CD14-positive monocyte (primary cell): ENCODE results near the gene ACAP3. TPM values are rescaled to one million over a fixed set of nuclear protein-coding genes. Genes with fewer than 3 reads are reported as not detected.
A peak's percentile ranks its signal among the peaks of the same experiment; 100 is the strongest.

Experiments
- DNase-seq, 3 donors: peaks; one replicate each; pipeline ENCODE4 v3.0.0-alpha.2; 2011 to 2022
- H2AFZ ChIP-seq: 2 replicates; pipeline ENCODE4 v1.6.0; 2012; ENCODE audit warnings: mild to moderate bottlenecking, low read depth, low read length, inconsistent platforms; ENCODE audit not compliant: insufficient read depth, poor library complexity, severe bottlenecking
- H3K27ac ChIP-seq, 2 donors: 1 replicate in 1 of 2; 2 replicates in 1 of 2; pipeline ENCODE4 v1.5.1; 2012 to 2013; ENCODE audit warnings: low read length in 2 of 2, control low read depth in 1 of 2, inconsistent platforms in 1 of 2, low read depth in 1 of 2, mild to moderate bottlenecking in 1 of 2
- H3K27me3 ChIP-seq, 2 donors: one replicate each; pipeline versions ENCODE4 v1.6.0 to v1.6.1; 2011 to 2013; ENCODE audit warnings: low read length in 2 of 2; ENCODE audit not compliant: control insufficient read depth in 2 of 2, insufficient read depth in 2 of 2
- H3K36me3 ChIP-seq, 2 donors: replicated peaks in 1 of 2; 1 replicate in 1 of 2; 2 replicates in 1 of 2; pipeline versions ENCODE4 v1.5.1 to v1.6.1; 2012 to 2013; ENCODE audit warnings: low read length in 2 of 2, control low read depth in 1 of 2, inconsistent platforms in 1 of 2, mild to moderate bottlenecking in 1 of 2; ENCODE audit not compliant: insufficient read depth in 2 of 2, control insufficient read depth in 1 of 2
- H3K4me1 ChIP-seq, 2 donors: 1 replicate in 1 of 2; 2 replicates in 1 of 2; pipeline versions ENCODE4 v1.5.1 to v1.6.1; 2012 to 2013; ENCODE audit warnings: low read length in 2 of 2, control low read depth in 1 of 2, inconsistent platforms in 1 of 2, mild to moderate bottlenecking in 1 of 2, moderate library complexity in 1 of 2; ENCODE audit not compliant: insufficient read depth in 2 of 2, control insufficient read depth in 1 of 2
- H3K4me2 ChIP-seq: replicated peaks from 2 replicates; pipeline ENCODE3; 2012; ENCODE audit warnings: low read length, moderate library complexity, mild to moderate bottlenecking; ENCODE audit not compliant: poor library complexity, severe bottlenecking; ENCODE audit errors: extremely low read depth
- H3K4me3 ChIP-seq, 3 experiments: fragments of 200-600 bp in 1 of 3; sonication (generic) in 1 of 3; replicated peaks in 1 of 3; 1 replicate in 2 of 3; 2 replicates in 1 of 3; pipeline ENCODE4 v1.5.1; 2011 to 2013; ENCODE audit warnings: low read length in 3 of 3, mild to moderate bottlenecking in 3 of 3, control low read depth in 2 of 3, low read depth in 2 of 3, inconsistent platforms in 1 of 3, moderate library complexity in 1 of 3
- H3K79me2 ChIP-seq: 2 replicates; pipeline ENCODE4 v1.6.0; 2012; ENCODE audit warnings: mild to moderate bottlenecking, control low read depth, inconsistent platforms, low read length, moderate library complexity; ENCODE audit not compliant: insufficient read depth
- H3K9ac ChIP-seq: 2 replicates; pipeline ENCODE4 v1.6.0; 2017; ENCODE audit warnings: low read length, mild to moderate bottlenecking; ENCODE audit not compliant: insufficient read depth, poor library complexity, severe bottlenecking
- H3K9me3 ChIP-seq, 2 donors: replicated peaks in 1 of 2; 1 replicate in 1 of 2; 2 replicates in 1 of 2; pipeline versions ENCODE4 v1.5.1 to v1.6.1; 2012 to 2013; ENCODE audit warnings: low read length in 2 of 2, control low read depth in 1 of 2; ENCODE audit not compliant: control insufficient read depth in 1 of 2, insufficient read depth in 1 of 2
- H4K20me1 ChIP-seq: 2 replicates; pipeline ENCODE4 v1.6.0; 2012; ENCODE audit warnings: mild to moderate bottlenecking, low read length, control low read depth, moderate library complexity; ENCODE audit not compliant: insufficient read depth
- H3K27ac Mint-ChIP-seq, 7 donors: one replicate each; pipeline ENCODE4 v1.8.0; 2020; ENCODE audit warnings: mild to moderate bottlenecking in 7 of 7, mixed read lengths in 7 of 7, moderate library complexity in 6 of 7, inconsistent platforms in 2 of 7
- H3K27me3 Mint-ChIP-seq, 3 donors: one replicate each; pipeline ENCODE4 v1.8.0; 2021 to 2022; ENCODE audit warnings: low read depth in 3 of 3, mild to moderate bottlenecking in 3 of 3, mixed read lengths in 3 of 3, moderate library complexity in 3 of 3, inconsistent platforms in 1 of 3
- H3K36me3 Mint-ChIP-seq, 2 donors: one replicate each; pipeline ENCODE4 v1.8.0; 2020; ENCODE audit warnings: mixed read lengths in 2 of 2, inconsistent platforms in 1 of 2, mild to moderate bottlenecking in 1 of 2
- H3K4me1 Mint-ChIP-seq: one replicate; pipeline ENCODE4 v1.8.0; 2020; ENCODE audit warnings: mild to moderate bottlenecking, mixed read lengths
- H3K4me3 Mint-ChIP-seq, 2 donors: one replicate each; pipeline ENCODE4 v1.8.0; 2020; ENCODE audit warnings: mild to moderate bottlenecking in 2 of 2, mixed read lengths in 2 of 2, moderate library complexity in 1 of 2
- H3K9me3 Mint-ChIP-seq, 7 donors: one replicate each; pipeline ENCODE4 v1.8.0; 2020 to 2022; ENCODE audit warnings: mixed read lengths in 7 of 7, mild to moderate bottlenecking in 6 of 7, moderate library complexity in 6 of 7, inconsistent platforms in 2 of 7
- WGBS: methylation state at CpG from one replicate; pipeline ENCODE4 v1.1.5; 2013; ENCODE audit warnings: missing lambda C conversion rate; ENCODE audit not compliant: insufficient coverage; 5-methylcytosine and 5-hydroxymethylcytosine counted together
- intact Hi-C, 2 donors: fragments of 100-400 bp; cut with micrococcal nuclease; formaldehyde crosslinking; loops; one replicate each; pipeline versions ENCODE4 v1.15.0 to v1.15.1; 2023
- polyA plus RNA-seq, 3 donors: library from polyadenylated mRNA; depleted of rRNA in 1 of 3; unstranded in 2 of 3; stranded (reverse) in 1 of 3; fragments of 300-500 nt in 2 of 3; fragments of >200 nt in 1 of 3; fragmentation: Illumina TruSeq in 2 of 3; gene quantifications; 1 replicate in 2 of 3; 2 replicates in 1 of 3; pipeline ENCODE4 v1.2.3, GENCODE V29; 2012 to 2021
- TF ChIP-seq, protein P1 (sequence below): fragments of 200-600 bp; IDR thresholded peaks from one replicate; pipeline ENCODE4 v1.8.0; 2022; ENCODE audit warnings: antibody characterized with exemption, mild to moderate bottlenecking

ACAP3 gene
- polyA plus RNA-seq, 3 donors: 3.5 to 132 (median 4.0) TPM

DNA sequence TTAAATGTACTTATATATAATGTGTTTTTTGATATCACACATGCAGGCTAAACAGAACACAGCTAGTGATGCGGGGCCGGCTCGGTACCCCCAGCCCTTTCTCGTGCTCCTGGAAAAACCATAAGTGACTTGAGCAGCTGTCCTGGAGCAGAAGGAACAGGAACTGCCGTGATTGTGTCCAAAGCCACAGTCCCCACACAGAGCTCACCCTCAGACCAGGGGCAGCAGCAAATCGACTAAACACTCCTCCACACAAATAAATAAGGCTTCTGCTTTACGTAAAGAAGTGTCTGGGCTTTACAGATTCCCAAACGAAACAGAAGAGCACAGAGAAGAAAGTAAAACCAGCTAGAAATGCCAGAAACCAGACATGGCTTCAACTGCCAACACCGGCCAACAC is 43.7 kb downstream of the ACAP3 start:
- Histone ChIP-seq H3K4me1 (peaks cover 15 to 18% of the 10 kb centered on the region in 2 donors), H2AFZ (no peak overlapping the region), H3K9me3 (no peaks in the 10 kb centered on the region), H3K9ac (no peak overlapping the region), H3K27me3 (no peaks in the 10 kb centered on the region), H3K4me2 (no peak overlapping the region), H4K20me1 (peaks cover 91% of the 10 kb centered on the region), H3K36me3 (peaks cover 69 to 89% of the 10 kb centered on the region in 2 donors), H3K4me3 (no peak overlapping the region), H3K27ac (no peak overlapping the region), H3K79me2 (peaks cover 44% of the 10 kb centered on the region)
- Mint-ChIP-seq H3K27ac (peak overlapping the region in 2 of 7 donors; percentile 21 to 63), H3K36me3 (peaks cover 57 to 85% of the 10 kb centered on the region in 2 donors), H3K4me1 (peaks cover 22% of the 10 kb centered on the region), H3K4me3 (no peak overlapping the region), H3K9me3 (peaks cover 0 to 2% (median 0%) of the 10 kb centered on the region in 7 donors), H3K27me3 (peaks cover 0 to 2% (median 0%) of the 10 kb centered on the region in 3 donors)
- WGBS: 99% methylated on average over 9 of the region's 9 CpGs
- no peak for DNase-seq
- TF ChIP-seq, protein P1, sequence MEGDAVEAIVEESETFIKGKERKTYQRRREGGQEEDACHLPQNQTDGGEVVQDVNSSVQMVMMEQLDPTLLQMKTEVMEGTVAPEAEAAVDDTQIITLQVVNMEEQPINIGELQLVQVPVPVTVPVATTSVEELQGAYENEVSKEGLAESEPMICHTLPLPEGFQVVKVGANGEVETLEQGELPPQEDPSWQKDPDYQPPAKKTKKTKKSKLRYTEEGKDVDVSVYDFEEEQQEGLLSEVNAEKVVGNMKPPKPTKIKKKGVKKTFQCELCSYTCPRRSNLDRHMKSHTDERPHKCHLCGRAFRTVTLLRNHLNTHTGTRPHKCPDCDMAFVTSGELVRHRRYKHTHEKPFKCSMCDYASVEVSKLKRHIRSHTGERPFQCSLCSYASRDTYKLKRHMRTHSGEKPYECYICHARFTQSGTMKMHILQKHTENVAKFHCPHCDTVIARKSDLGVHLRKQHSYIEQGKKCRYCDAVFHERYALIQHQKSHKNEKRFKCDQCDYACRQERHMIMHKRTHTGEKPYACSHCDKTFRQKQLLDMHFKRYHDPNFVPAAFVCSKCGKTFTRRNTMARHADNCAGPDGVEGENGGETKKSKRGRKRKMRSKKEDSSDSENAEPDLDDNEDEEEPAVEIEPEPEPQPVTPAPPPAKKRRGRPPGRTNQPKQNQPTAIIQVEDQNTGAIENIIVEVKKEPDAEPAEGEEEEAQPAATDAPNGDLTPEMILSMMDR: no peak
- intact Hi-C loops: no loop called here

- peaks cover 0 to 2% (median 0%) of the 10 kb centered on the region in 3 donors for H3K27me3 Mint-ChIP-seq
- Histone ChIP-seq H3K27me3 (no peaks in the 10 kb centered on the region), H3K9me3 (no peaks in the 10 kb centered on the region), H2AFZ (no peak overlapping the region), H3K4me1 (peaks cover 15 to 18% of the 10 kb centered on the region in 2 donors), H3K79me2 (peaks cover 33% of the 10 kb centered on the region), H3K4me2 (no peak overlapping the region), H3K4me3 (no peak overlapping the region), H3K36me3 (peaks cover 64 to 89% of the 10 kb centered on the region in 2 donors), H4K20me1 (peaks cover 91% of the 10 kb centered on the region), H3K9ac (no peak overlapping the region), H3K27ac (no peak overlapping the region)
- TF ChIP-seq, protein P1: no peak
- intact Hi-C loops: no loop called here
- peaks cover 22% of the 10 kb centered on the region for H3K4me1 Mint-ChIP-seq
- peak overlapping the region in 2 of 7 donors; percentile 18 to 45 for H3K27ac Mint-ChIP-seq
- 73% methylated on average over 5 of the region's 8 CpGs for WGBS
- no peak for DNase-seq
- H3K4me3 Mint-ChIP-seq: no peak overlapping the region
- H3K9me3 Mint-ChIP-seq: peaks cover 0 to 2% (median 0%) of the 10 kb centered on the region in 7 donors
- peaks cover 56 to 83% of the 10 kb centered on the region in 2 donors for H3K36me3 Mint-ChIP-seq
These were observed 45.0 kb downstream of the ACAP3 start for GRCh38 chr1:1262758-1263157.
